Measurements from ENCODE around the gene FHIT.

The FHIT gene

DNA sequence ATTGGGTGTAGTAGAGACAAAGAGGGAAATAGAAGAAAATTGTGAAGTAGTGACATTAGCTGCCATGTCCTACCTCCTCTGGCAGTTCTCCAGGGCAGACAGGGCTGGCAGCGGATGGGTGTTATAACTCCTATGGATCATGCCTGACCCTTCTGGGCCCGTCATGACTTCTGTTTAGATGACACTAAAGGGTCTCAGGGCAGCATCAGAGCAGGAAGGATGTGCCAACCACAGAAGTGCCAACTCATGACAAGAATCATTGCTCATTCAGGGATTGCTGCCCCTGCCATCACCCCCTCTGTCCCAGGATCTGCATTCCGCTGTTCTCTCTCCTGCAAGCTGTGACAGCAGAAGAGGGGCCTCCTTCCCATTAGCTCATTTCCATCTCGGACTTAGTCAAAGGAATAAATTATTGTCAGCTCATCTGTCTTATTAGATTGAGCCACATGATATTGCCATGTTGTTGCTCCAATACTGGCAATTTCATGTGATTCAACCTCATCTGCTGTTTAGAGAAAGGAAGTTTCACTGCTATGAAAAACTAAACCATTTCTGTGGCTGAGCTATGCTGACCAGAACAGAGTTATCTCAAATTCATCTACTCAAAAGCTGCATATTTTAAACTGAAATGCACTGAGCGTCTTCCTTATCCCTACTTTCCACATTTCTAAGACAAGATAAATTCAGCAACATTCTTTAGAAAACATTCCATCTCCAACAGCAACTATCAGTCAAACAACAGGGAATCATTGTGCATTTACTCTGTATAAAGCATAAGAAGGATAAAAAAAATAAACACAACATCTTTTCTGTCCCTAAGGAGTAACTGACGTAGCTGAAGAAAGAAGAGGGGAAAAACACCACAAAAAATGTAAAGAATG is 271.6 kb downstream of the FHIT start:
- no peak for DNase-seq

DNA sequence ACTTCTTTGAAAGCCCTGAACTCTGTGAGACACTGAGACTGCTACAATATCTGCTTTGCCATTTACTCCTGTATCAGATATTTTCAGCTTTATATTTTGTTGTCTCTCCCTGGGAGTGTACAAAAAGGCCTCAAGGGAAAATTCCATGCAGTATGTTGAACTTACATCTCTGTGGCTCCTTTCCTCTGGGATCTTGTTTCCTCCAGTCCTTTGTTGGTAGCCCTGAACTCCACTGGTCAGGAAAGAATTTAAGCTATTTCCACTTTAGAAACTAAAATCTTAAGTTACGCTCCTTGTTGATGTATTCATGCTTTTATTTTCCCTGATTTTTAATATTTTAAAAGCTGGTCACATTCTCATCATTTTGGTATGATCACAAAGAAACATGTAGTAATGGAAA is 277.9 kb downstream of the FHIT start:
- no peak for DNase-seq

DNA sequence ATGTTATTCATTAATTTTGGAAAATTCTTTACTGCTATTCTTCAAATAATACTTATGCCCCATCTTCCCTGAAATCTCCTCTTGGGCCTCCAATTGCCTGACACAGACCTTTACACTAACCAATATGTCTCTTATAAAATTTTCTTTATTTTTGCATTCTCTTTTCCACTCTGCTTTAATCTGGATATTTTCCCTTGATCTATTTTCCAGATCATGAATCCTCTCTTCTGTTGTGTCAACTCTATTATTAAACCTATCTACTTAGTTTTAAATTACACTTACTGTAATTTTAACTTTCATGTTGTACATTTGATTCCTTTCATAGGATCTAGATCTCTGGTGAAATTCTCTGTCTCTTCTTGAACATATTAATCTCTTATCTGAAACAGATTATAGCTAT is 278.7 kb downstream of the FHIT start:
- DNase-seq: no peak

DNA sequence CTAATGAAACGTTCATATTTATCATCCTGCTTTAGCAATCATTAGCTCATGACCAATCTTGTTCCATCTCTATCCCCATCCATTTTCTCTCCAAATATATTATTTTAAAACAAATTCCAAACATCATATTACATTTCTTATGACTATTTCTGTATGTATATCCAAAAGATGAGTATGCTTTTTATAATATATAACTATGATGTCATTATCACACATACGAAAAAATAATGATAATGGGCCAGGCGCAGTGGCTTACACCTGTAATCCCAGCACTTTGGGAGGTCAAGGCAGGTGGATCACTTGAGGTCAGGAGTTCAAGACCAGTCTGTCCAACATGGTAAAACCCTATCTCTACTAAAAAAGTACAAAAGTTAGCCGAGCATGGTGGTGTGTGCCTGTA is 280.4 kb downstream of the FHIT start:
- no peak for DNase-seq

DNA sequence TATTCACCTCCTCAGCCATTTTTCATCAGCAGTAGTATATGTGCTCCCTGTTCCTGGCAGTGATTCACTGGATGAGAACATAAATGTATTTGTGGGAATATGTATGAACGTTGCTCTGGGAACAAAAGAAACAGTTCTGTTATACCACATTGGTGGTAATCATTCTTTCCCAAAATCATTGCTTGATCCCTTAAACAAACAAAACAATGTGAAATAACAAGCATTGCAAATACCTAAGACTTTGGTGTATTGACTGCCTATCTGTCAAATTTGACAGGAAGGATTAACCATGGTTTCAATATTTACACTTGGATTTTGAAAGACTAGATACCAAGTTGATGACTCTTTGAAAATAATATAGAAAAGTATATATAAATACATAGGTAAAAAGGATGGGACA is 284.1 kb downstream of the FHIT start:
- DNase-seq: no peak

DNA sequence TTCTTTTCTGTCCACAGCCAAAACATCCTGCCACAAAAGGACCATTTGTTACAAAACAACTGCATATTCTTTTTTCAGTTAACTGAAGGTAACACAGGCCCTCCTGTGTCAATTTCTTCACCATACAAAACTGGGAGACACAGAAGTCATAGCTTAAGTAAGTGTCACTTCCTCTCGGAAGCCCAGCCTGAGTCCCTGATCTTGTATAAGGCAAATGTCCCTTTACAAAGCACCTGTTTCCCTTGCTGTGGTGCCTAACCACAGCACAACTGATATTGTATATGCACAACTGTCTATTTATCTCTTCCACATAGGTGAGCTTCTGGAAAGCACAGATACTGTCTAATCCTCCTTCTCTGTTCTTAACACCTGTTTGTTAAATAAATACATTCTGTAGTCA is 293.7 kb downstream of the FHIT start:
- DNase-seq: no peak

DNA sequence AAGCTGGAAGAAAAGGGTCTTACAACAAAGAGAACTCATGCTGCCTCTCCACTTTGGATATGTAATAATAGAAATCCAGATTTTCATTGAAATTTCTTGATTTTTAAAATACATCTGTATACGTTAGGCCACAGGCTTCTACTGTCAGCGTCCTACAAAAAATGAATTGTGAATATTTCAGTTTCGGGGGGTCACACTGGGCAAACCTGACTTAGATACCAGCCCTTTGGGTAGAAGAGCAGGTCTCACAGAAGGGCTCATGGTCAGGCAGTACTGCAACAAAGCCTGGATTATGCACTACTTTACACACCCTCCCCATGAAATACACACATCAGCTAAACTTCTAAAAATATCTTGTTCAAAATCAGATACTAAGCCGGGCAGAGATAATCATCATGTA is 294.5 kb downstream of the FHIT start:
- no peak for DNase-seq

DNA sequence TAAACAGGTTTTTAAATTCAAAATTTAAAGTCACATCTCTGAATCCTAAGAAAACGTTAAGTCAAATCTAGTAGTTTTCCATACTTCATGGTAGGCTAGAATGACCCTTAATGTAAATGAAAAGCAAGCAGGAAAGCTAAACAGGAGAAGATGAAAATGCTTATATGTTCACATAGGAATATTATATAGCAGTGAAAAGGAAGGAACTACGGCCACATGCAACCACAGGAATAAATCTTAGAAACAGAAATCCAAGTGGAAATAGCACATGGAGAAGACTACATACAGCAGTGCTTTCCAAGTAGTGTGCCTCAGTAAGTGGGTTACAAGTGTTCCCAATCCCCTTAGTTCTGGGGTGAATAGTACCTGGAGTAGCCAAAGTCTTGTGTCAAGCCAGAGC is 296.2 kb downstream of the FHIT start:
- DNase-seq: no peak

DNA sequence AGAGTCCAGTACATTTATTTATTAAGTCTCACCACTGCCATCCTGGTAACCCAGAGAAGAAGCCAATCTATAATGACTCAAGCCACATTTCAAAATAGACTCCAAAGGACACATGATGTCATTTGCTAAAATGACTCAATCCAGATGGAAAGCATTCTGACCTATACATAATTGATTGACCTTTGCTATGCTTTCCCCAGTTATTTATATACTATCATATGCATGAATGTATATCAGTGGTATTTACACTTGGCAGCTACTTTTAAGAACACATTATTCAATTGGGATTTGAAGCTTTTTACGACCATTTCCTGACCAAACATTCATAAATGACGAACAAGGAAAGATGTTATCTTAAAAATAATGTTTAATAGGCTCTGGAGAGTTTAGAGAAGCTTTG is 297.2 kb downstream of the FHIT start:
- DNase-seq: no peak

DNA sequence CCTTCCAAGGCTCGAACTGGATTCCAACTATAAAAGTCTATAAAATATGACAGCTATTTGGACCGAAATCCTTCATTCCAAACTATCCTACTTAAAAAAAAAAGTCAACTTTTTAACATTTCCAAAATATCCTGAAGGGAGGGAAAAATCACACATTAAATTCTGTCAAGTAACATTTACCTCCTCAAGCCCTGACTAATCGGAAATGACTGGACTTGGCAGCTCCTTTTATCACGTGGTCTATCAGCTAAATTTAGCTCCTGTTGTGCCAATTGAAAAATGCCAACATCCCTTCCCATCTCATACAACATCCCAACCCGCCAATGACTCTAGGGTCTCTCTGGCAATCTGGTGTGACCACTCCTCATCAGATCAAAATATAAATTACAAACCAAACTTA is 297.9 kb downstream of the FHIT start:
- DNase-seq: no peak

DNA sequence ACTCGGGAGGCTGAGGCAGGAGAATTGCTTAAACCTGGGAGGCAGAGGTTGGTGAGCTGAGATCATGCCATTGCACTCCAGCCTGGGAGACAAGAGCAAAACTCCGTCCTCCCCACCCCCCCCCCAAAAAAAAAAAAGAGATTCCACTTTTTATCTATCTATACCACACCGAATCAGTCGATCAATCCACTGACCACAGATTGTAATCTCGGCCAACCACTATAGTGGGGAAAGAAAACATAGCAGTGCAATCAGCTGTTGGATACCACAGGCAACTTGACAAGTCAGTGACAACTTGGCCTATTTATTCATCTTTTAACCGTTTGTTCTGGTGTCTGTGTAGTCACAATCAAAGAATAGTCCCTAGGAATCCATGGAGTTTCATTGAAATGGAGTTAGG is 299.2 kb downstream of the FHIT start:
- DNase-seq: no peak

DNA sequence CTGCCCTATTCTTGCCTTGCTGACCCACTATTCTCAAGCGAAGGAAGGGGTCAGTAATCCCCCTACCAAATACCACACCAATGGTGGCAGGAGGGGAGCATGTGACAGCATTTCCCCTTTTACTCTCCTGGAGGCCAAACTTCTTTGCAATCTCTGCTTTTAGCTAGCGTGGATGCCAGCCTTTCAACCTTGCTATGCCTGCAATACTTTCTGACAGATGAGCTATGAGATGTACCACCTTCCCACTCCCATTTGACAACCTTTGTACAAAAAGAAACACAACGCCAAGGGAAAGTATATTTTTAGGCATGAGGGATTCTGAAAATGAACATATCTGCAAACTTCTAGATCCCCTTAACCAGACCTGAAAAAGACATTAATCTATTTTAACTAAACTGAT is 302.1 kb downstream of the FHIT start:
- no peak for DNase-seq

DNA sequence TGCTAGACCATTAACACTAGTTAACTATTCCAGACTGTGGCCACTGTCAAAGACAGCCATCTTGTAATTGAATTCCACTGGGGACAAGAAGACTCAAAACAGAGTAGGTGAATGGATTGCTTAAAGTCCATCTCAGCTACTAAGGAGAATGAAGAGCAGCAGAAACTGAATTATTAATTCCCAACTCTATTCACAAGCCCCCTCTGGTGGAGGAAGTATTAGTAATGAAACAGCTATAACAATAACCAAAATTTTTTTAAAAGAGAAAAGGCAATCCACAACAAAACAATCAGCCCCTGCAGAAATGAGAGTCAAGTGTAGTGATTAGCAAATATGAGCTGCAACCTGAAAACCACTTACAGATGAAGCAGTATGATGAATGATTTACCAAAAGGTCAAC is 302.8 kb downstream of the FHIT start:
- no peak for DNase-seq

DNA sequence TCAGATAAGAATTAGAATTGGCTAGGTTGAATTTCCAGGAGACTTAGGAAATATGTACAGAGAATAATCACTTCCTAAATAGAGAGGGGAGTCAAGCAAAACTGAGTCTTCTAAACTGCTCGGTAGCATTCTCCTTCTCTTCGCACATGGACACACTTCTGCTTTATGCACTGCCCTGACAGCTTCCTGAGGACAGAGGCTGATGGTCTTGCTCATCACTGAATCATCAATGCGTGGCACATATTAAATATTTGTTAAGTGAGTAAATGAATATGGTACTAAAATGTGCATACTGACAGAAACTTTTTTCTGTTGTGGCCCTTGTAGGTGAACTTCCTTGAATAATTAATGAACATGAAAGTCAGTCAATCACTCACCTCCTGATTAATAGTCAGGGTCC is 315.5 kb downstream of the FHIT start:
- no peak for DNase-seq

DNA sequence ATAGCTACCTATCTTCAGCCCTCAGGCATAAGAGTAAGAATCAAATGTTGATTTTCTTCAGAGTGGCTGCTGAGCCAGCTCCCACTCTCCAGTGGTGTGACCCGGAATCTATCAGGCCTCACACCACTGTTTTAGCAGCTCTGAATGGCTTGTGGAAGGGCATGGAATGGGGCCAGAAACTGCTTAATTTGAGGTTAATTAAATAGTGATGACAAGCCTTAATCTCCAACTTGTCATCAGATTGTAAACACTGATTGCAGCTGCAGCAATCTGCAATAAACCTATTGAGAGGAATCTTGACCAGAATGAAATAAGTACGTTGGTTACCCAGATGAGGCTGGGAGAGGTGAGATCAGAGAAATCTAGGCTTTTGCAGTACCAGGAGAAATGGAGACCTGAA is 317.4 kb downstream of the FHIT start:
- DNase-seq: no peak

DNA sequence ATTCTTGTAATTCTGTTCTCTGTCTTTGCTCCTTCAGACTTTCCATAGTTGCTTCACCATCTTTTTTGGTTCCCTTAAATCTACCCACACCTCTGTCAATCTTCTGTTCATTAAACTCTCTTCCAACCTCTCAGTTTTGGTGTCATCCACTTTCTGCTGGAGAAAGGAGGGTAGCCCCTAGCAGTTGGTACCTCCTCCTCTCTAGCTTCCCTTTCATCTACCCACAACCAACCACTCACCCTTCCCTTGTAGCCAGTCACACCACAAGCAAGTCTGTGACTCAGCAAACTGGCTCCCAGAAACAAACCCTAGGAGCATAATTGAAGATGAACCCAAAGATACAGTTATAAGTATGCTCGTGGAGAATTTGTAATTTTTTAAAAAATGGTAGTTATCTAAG is 318.6 kb downstream of the FHIT start:
- no peak for DNase-seq

DNA sequence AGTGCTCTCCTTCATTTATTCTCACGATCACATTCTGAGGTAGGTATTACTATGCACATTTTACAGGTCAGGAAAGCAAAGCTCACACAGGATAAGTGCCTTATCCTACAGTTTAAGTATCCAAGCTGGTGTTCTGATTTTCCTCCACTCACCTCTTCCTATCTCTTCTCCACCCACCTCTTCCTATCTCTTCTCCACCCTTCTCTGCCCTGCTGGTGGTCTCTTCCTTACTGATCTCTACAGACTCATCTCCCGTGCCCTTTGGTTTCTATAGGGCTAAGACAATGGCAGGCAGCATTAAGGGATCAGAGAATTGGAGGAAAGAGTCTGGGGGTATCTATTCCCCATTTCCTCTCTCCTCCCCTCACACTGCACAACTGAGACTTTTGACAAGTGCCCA is 319.1 kb downstream of the FHIT start:
- no peak for DNase-seq

DNA sequence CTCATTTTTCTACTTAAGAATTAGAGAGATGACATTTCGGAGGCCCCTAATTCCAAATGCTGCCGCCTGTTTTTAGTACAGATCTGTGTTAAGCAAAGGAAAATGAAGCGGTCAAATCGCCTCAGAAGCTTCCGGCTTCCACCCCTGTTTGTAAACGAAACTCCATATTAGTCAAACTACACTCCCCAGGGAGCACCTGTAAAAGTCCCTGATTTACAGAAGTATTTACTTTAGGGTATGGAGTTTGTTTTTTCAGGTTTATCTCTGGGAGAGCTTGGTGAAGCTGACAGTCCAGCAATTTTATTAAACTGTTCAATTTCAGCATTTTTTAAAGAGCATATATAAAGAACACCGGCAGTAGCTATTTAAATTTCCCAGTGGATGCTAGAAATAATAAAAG is 319.8 kb downstream of the FHIT start:
- peak; percentile 54 for DNase-seq

DNA sequence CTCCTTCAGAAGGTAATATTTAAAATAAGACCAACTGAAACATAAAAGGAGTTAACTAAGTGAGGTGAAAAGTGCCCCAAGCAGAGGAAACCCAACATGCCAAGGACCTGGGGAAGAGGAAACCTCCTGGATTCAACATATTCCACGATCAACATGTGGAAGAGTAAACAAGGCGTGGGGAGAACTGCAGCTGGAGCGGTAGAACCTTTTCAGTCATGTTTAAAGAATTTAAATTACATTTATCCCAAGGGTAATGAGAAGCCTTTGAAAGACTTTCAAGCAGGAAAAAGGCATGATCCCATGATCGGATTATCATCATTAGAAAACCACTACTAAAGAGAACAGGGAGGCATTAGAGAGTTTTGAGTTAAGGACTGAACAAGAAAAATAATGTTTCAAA is 330.7 kb downstream of the FHIT start:
- DNase-seq: no peak

DNA sequence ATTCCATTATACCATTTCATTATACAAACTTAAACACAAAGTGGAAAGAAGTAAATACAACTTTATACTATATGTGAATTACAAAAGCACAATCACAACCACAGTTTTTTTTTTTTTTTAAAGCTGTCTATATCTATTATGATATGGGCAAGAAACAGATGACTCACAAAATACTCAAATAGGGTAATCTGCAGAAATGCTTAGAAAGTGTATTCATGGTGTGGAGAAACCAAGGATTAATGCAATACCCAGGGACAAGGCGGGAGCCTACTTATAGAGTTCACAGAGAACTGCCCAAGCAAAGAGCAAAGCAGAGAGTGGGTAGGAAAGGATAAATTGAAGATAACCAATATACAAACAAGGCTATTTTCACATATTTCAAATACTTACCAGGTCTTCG is 332.0 kb downstream of the FHIT start:
- no peak for DNase-seq

DNA sequence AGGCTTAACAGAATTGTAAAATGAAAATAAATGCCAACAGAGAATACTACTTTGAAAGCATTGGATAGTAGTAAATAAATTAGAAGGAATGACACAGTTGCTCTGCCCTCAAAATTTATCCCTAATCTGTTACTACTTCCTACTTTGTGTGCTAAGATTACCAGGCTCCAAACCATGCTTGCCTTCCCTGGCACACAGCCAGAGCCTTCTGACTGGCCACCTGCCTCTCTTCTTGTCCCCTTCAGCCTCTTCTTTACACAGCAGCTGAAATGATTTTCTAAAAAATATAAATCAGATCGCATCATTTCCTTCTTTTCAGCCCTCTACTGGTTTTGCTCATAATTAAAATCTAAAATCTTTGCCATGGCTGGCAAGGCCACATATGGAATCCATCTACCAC is 334.1 kb downstream of the FHIT start:
- DNase-seq: no peak

DNA sequence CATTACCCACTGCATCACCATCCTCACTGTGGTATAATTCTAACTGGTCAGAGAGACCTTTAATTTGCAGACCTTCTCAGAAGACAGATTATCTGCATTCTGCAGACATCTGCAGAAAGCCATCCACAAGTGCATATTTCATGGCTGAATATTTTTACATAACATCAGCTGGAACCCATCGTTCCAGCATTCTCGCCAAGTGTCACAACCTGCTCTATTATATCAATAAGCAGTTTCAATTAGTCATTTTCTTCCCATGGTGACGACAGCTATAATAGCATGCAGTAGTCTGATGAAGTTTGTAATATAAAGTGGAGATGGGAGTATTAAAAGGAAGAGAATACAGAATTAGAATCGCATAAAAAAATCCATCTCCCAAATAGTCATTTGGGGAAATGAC is 334.7 kb downstream of the FHIT start:
- DNase-seq: no peak

DNA sequence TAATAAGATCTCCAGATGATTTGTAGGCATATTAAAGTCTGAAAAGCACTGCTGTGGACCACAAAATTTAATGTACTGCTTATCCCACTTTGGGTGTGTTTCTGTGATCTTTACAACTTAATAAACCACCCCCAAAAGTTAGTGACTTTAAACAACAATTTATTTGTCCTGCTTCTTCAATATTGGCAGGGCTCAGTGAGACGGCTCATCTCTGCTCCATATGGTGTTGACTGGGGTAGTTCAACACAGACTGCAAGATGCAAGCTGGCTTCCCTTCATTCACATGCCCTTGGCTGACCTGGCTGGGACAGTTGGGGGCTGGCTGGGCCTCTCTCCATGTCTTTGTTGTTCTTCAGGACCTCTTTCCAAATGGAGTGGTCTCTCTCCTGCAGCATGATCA is 337.8 kb downstream of the FHIT start:
- DNase-seq: no peak

DNA sequence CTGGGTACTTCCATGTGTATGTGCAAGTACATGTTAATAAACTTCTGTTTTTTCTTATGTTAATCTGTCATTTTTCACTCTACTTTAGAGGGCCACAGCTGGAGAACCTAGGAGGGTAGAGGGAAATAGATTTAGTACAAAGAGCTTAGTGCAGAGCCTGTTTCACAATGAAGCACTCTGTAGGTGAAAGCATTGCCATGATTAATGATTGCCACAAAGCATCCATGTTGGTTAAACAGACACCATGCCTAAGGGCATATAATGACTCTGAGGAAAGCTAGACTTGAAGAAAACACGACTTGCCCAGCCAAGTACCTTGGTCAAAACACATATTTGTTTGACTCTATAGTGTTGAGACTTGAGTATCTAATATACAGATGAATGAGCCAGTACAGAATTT is 338.4 kb downstream of the FHIT start:
- no peak for DNase-seq

DNA sequence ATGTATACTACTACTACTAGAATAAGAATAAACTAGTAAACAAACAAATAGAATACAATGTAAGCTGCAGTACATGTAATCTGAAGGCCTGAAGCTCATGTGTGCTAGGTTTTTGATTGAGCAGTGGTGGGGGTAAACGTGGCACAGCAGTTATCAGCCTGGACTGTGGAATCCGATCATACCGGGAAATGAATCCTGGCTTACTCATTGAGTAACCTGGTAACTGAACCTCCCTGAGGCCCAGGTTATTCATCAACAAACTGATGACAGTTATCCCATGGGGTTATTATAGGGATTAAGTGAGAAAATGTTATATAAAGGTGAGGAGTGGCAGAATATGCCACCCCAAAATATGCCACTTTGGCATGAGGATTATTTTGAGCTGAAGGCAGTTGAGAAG is 339.1 kb downstream of the FHIT start:
- no peak for DNase-seq

DNA sequence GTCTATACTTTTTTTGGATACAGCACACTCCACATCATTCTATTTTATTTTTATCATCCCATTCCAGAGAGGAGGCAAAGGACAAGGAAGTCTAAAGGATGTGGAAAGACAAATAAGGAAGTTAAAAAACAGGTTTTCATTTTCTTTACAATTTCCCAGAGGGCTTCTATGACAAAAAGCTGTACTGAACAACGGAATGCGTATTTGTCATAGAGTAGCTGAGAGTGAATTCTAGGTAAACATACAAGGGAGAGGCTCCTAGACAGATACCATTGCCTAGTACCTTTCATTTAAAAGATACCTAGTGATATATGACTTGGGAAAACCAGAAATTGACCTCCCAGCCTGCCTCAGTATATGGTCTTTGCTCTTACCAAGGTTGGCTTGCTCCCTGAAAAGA is 341.7 kb downstream of the FHIT start:
- DNase-seq: no peak
